NCI-H1436 treated with DMSO at 0.1 percent for 48 hours (cell line): Measurements from ENCODE around the gene FLT1.

Source experiments
- DNase-seq: peaks from one replicate; lab custom pipeline; 2025; lab: John Stamatoyannopoulos, UW

The FLT1 gene

DNA sequence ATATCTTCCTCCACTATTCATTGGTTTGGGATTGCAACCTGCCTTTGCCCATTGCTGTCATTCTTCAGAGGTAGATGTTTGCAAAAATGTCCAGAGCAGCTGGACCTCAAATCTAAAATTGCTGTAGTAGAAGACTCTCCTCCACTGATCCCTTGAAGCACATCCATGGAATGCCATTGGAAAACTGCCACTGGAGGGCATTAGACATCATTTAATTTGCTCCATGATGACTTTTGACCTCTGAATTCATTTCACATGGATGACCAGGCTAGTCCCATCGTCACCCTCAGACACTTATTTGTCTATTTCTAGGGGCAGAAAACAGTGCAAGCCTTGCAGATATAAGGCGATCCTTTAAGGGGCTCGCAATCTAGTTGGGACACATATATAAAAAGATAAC, 33.9 kb upstream of the FLT1 start:
- DNase-seq: no peak

GRCh38 chr13:28528388-28528787, 33.5 kb upstream of the FLT1 start:
- no peak for DNase-seq

GRCh38 chr13:28527629-28528028, 32.7 kb upstream of the FLT1 start:
- no peak for DNase-seq

GRCh38 chr13:28526876-28527275, 31.9 kb upstream of the FLT1 start:
- no peak for DNase-seq

DNA sequence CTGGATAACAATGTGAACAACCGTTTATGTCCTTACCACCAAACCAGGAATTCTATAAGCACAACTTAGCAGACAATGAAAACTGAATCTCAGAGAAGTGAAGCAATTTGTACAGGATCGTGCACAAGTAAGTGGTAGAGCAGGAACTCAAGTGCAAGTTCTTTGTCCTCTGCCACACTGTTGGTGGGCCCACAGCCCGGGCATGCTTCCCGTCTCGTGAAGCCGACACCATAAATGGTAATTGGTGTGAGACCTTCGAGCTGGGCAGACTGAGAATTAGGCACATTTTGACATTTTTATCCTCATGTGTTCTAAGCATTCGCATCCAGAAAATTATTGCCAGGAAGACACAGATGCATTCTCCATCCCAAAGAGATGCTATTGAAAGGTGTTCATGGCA, 27.9 kb upstream of the FLT1 start:
- no peak for DNase-seq

- no peak for DNase-seq
Measured at GRCh38 chr13:28513745-28514144, 18.8 kb upstream of the FLT1 start.

DNA sequence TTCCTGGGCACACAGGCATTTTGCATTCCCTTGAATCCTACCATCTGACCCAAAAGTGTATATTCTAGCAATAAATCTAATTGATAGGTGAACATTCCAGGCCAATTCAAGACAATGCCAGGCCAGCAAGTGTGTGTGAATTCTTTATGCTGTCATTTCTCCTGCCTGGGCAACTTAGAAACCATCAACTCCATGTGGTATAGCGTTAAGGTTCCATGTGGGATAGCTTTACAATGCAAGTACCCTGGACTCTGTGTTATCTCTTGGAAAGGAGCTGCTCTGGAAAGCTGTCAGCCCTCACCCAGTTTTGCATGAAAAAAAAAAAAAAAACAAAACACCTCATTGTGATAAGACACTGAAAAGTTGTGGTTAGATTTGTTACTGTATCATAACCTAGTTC, 15.6 kb upstream of the FLT1 start:
- no peak for DNase-seq

- DNase-seq: no peak
Measured at GRCh38 chr13:28510066-28510465, 15.1 kb upstream of the FLT1 start.

DNA sequence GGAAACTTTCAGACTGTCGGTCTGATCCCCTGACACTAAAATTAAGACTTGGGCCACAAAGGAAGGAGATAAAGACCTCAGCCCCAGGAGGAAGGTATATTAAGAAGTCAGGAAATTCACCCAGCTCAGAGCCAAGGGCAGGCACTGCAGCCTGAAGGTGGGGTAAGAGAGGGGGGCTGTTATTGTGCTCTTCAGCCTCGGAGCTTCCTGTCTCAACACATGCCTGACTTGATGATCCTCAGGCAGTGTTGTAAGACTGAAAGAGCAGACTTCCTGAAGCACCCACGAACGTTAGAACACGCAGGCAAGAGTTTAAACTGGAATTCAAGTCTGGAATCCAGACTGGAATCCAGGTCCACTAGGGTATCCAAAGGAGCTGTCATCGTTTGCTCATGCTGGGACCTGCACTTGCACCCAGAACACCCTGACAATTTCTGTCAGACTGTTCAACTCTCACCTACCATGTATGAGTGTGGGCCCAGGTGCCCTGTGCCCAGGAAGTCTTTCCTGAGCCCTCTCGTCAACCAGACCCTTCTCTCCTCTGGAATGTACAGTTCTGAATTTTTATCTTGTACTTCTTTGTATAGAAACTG, 10.7 kb upstream of the FLT1 start:
- no peak for DNase-seq

- no peak for DNase-seq
Measured at GRCh38 chr13:28503182-28503967, 8.4 kb upstream of the FLT1 start.

- DNase-seq: no peak
Measured at GRCh38 chr13:28501547-28501946, 6.6 kb upstream of the FLT1 start.

DNA sequence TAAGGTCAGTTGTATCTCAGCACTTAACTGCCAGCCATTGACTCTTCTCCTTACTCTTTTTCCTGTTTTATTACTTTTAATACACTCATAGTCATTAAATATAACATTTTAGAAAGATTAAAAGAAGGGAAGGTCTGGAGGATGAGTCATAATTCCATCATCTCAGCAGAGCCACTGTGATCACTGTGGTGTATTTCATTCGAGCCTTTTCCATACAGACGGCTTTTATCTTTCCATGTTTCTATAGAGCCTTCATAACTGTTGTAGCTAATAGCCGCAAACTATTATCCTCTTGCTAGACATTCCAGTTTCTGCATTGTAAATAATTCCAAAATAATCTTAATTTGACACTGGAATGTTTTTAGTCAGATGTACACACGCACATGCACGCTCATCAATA, 4.7 kb upstream of the FLT1 start:
- DNase-seq: no peak

- DNase-seq: no peak
Measured at GRCh38 chr13:28498481-28499115, 3.7 kb upstream of the FLT1 start.

- no peak for DNase-seq
Measured at GRCh38 chr13:28497143-28497876, 2.4 kb upstream of the FLT1 start.

DNA sequence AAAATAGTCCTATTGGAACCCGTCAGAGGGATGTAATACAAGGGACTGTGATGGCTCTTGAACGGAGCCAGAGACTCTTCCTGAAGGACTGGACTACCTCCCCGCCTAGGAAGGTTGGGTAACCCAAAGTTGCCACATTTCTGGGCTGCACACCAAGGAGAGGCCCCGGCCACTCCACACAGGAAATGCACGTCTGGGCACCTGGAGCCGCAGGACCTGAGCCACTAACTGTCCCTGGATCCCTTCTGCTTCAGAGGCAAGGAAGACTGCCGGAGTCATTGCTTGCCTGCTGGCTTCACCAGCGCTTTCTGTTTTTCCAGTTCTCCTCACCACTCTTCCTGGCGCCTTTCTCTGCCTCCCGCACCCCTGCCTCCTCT, 1.2 kb upstream of the FLT1 start:
- no peak for DNase-seq

DNA sequence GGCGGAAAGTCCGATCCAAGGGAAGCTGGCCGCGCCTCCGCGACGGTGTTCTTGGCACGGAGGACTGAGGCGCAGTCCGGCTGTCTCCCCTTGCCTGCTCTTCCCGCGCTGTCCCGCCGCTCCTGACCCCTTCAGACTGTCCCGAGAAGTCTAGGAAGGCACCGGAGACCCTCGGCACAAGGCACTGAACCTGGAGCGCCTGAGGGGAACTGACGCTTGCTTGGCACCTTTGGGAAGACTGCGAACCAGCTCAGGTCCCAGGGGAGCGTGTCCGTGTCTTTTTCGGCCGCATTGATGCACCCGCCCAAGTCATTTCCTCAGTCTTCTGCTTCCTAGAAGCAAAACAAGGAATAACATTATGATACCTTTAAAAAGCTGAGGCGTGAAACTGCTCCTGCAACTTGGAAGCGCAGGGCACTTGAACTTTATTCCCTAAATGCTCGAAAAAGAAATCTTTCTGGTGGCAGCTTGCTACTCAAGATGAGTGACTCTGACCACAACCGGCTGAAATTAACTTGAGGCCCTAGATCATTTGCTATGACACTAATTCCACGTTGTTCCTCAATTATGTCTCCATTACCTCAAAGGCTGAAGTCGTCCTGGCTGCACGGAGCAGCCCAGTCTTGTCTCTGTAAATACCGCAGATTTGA, 735 bp upstream of the FLT1 start:
- no peak for DNase-seq

DNA sequence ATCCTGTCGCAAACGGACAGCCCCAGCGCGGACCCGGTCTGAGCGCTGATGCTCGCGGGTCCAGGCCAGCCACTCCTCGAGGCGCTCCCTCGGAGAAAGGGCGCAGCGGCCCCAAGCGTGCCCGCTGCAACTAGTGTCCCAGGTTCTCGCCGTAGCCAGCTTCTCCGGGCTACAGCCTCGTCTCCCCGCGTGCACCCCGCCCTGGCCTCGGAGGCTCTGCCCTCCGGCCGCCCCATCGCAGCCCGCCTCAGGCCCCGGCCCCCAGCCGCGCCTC, 487 bp downstream of the FLT1 start:
- DNase-seq: no peak

DNA sequence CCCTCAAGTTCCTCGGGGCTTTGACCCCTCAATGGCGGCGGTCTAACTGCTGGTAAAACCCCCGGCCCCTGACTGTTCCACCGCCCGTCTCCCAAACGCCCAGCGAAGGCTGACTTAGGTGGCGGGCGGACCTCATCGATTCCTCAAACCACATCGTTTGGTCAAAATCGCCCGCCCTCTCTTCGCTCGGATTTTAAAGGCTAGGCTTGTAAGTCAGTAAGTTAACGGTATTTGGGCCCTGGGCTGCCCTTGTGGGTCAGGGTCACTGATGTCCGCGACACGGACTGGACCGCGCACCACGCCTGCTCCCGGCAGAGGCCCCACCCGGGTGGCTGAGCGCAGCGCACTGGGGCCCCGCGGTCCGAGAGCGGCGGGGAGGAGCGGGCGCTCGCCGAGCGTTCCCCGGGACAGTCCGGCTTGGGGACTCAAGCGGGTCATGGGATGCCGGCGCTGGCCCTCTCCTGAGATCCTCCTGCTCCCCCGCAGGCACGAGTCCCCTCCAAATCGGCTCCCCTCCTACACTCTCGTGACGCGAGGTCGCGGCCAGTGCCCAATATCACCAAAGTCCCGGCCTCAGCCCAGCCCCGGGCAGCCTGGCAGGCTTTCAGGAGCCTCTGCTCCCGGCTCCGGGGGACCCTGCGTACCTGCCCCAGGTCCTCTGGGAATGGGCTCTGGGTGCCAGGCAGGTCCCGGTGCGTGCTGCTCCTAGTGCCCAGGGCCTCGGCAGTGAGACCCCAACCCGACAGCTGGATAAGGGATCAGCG, 1.0 kb downstream of the FLT1 start:
- no peak for DNase-seq

DNA sequence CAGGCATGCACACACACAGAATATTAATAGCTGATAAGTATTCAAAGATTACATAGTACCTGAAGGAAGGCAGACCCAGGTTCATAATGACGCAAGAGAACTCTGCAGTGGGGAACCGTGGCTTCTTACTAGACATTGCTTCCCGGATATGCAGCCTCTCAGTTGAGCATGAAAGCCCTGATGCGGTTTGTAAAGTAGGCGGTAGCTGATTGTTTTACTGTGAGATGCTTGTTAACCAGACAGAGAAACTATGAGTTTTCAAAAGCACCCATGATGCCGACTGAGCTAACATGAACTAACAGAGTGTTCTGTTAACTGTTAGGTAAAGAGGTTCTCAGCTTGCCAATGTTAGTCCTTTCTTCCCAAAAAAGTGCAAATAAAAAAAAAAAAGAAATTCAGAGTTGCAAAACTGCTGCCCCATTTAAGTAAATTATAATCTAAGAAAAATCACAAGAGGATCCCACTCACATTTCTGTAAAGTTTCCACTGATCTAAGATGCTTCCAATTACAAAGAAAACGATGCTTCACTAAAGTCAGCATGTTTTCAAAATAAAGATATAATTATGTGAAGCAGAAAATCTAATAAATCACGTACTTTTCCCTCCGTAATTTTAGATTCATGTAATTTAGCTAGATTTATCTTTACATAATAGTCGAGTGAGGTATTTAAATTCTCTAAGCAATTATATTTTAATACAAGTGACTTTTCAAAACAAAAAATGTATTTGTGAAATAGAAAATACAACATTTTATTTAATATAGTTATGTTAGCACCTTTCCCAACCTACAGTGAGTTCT, 2.2 kb downstream of the FLT1 start:
- no peak for DNase-seq

GRCh38 chr13:28490061-28490460, 4.9 kb downstream of the FLT1 start:
- DNase-seq: no peak

GRCh38 chr13:28489524-28489931, 5.4 kb downstream of the FLT1 start:
- no peak for DNase-seq
